Measurements from ENCODE around the gene PPP6R2. TPM values are rescaled to one million over a fixed set of nuclear protein-coding genes. Genes with fewer than 3 reads are reported as not detected.
A peak's percentile ranks its signal among the peaks of the same experiment; 100 is the strongest.

The PPP6R2 gene
- total RNA-seq, 1 experiment from 2014 or later, result 42.6 TPM

DNA sequence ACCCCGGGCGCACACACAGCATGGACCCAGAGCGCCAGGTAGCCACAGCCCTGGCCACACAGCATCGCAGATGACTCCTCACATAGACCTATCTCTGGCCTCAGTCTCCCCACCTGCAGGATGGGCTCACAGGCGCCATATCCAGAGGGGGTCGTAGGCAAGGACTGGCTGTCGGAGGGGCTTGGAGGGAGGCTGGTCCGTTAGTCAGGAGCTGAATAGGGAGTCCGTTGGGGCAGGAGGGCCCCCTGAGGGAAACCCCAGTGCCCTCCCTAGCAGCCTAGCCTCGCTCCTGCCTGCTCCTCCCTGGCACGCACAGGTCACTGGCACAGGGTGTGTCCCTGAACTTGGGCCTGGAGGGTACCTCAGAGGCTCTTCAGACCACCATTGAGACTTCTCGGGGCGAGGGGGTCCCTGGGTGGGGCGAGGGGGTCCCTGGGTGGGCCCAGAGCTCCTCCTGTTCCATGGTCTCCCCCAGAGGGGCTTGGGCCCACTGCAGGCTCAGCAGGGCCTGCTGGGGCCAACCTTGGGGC lies 37.7 kb upstream of the PPP6R2 start:
- Histone ChIP-seq H3K23me2 (ENCODE audit: insufficient read length, low read depth, low read length, poor library complexity, severe bottlenecking) (peaks cover 5% of the 10 kb centered on the region), H3K14ac (ENCODE audit: insufficient read depth, low read length) (no peak overlapping the region; the same call in 1 of the 2 replicates), H2AK5ac (ENCODE audit: insufficient read length, low read length) (no peak overlapping the region), H3K79me1 (ENCODE audit: insufficient read depth, low read depth, low read length, poor library complexity, severe bottlenecking) (no peaks in the 10 kb centered on the region), H4K91ac (ENCODE audit: insufficient read length, low read depth, low read length) (no peak overlapping the region), H3K27me3 (ENCODE audit: insufficient read depth, low read length) (no peaks in the 10 kb centered on the region), H3K9me3 (ENCODE audit: control insufficient read depth, low read depth, low read length) (no peaks in the 10 kb centered on the region), H4K5ac (ENCODE audit: insufficient read length, low read depth, low read length) (no peak overlapping the region), H4K20me1 (ENCODE audit: control insufficient read depth, insufficient read depth, insufficient read length) (no peaks in the 10 kb centered on the region), H2BK12ac (ENCODE audit: insufficient read length, low read depth, low read length) (no peak overlapping the region), H3K27ac (ENCODE audit: insufficient read length, low read depth, low read length) (no peak overlapping the region), H3K56ac (ENCODE audit: insufficient read length, low read depth, low read length) (no peak overlapping the region), H3K4ac (ENCODE audit: low read depth, low read length) (no peak overlapping the region), H2AFZ (ENCODE audit: low read length) (no peak overlapping the region), H3K23ac (ENCODE audit: insufficient read length, low read depth, low read length) (no peak overlapping the region), H2BK20ac (ENCODE audit: low read depth, low read length, poor library complexity, severe bottlenecking) (no peak overlapping the region), H2BK120ac (ENCODE audit: low read depth, low read length, poor library complexity, severe bottlenecking) (no peak overlapping the region), H3K4me2 (ENCODE audit: insufficient read depth, insufficient read length, low read length) (no peak overlapping the region), H2BK15ac (ENCODE audit: low read depth, low read length) (no peak overlapping the region), H4K8ac (replicated peaks; ENCODE audit: insufficient read length, low read depth, low read length) (no peak overlapping the region), H3T11ph (ENCODE audit: low read length) (no peak overlapping the region), H3K9ac (ENCODE audit: extremely low read depth, insufficient read length, low read length) (no peak overlapping the region), H2BK5ac (ENCODE audit: insufficient read length, low read length) (no peak overlapping the region), H3K79me2 (ENCODE audit: insufficient read depth, low read length) (no peaks in the 10 kb centered on the region), H3K18ac (ENCODE audit: insufficient read length, low read depth, low read length) (no peak overlapping the region), H3K4me1 (ENCODE audit: insufficient read depth, low read length) (no peaks in the 10 kb centered on the region; the same call in 1 of the 2 replicates)
- no peaks in the 10 kb centered on the region for H3K9me3 Mint-ChIP-seq
- no CpG with 5 or more reads among the region's 14 CpGs for WGBS (ENCODE audit: extremely low coverage, insufficient read length, low lambda C conversion rate)
- H3K27ac Mint-ChIP-seq, result no peak overlapping the region
- H3K4me1 Mint-ChIP-seq, result peaks cover 20 to 33% of the 10 kb centered on the region in 2 experiments
- H3K4me3 Mint-ChIP-seq, result peak overlapping the region in 1 of 2 experiments; percentile 69; a peak in 2 of 5 replicates
- TF ChIP-seq, protein P1, sequence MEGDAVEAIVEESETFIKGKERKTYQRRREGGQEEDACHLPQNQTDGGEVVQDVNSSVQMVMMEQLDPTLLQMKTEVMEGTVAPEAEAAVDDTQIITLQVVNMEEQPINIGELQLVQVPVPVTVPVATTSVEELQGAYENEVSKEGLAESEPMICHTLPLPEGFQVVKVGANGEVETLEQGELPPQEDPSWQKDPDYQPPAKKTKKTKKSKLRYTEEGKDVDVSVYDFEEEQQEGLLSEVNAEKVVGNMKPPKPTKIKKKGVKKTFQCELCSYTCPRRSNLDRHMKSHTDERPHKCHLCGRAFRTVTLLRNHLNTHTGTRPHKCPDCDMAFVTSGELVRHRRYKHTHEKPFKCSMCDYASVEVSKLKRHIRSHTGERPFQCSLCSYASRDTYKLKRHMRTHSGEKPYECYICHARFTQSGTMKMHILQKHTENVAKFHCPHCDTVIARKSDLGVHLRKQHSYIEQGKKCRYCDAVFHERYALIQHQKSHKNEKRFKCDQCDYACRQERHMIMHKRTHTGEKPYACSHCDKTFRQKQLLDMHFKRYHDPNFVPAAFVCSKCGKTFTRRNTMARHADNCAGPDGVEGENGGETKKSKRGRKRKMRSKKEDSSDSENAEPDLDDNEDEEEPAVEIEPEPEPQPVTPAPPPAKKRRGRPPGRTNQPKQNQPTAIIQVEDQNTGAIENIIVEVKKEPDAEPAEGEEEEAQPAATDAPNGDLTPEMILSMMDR (conservative IDR thresholded peaks at IDR 0.05), result no peak
- H3K36me3 Mint-ChIP-seq (ENCODE audit: insufficient read depth in 1 of 3, low read depth in 3 of 3), result no peaks in the 10 kb centered on the region; a peak in 1 of 7 replicates
- no peak for DNase-seq
- H3K27me3 Mint-ChIP-seq (ENCODE audit: low read depth), result peaks cover 5% of the 10 kb centered on the region

Measured in H9 (cell line).